Mucosa of gallbladder (tissue), 1 donor: ENCODE results near the gene ST3GAL3. TPM values are rescaled to one million over a fixed set of nuclear protein-coding genes. Genes with fewer than 3 reads are reported as not detected.
A peak's percentile ranks its signal among the peaks of the same experiment; 100 is the strongest.

Experiments used
- DNase-seq: peaks from one replicate; pipeline ENCODE4 v3.0.0-alpha.2; 2020; ENCODE audit warnings: low spot score
- total RNA-seq: library from RNA; stranded (reverse); gene quantifications from one replicate; pipeline ENCODE4 v1.2.1, GENCODE V29; 2021
- donor health status: DM: no; HTN: no; CAD: no.

The ST3GAL3 gene
- total RNA-seq, 1 donor from 2014 or later = 17.4 TPM

GRCh38 chr1:43850591-43851233 is 143.4 kb downstream of the ST3GAL3 start:
- no peak for DNase-seq

- DNase-seq = no peak
Observed at GRCh38 chr1:43851561-43852338, 144.4 kb downstream of the ST3GAL3 start.

GRCh38 chr1:43853161-43853921 is 146.0 kb downstream of the ST3GAL3 start:
- peak; percentile 63 for DNase-seq

- DNase-seq = no peak
Observed at GRCh38 chr1:43854473-43854872, 147.1 kb downstream of the ST3GAL3 start.

- DNase-seq = no peak
Observed at GRCh38 chr1:43856188-43856587, 148.9 kb downstream of the ST3GAL3 start.

- no peak for DNase-seq
Observed at GRCh38 chr1:43857163-43857562, 149.8 kb downstream of the ST3GAL3 start.

GRCh38 chr1:43858324-43858723 is 151.0 kb downstream of the ST3GAL3 start:
- DNase-seq = peak; percentile 46

GRCh38 chr1:43861337-43861736 is 154.0 kb downstream of the ST3GAL3 start:
- DNase-seq = no peak

GRCh38 chr1:43861988-43862735 is 154.8 kb downstream of the ST3GAL3 start:
- DNase-seq = no peak

GRCh38 chr1:43864111-43865045 is 157.0 kb downstream of the ST3GAL3 start:
- no peak for DNase-seq

GRCh38 chr1:43866201-43866600 is 158.9 kb downstream of the ST3GAL3 start:
- no peak for DNase-seq

- no peak for DNase-seq
Observed at GRCh38 chr1:43867976-43868740, 160.8 kb downstream of the ST3GAL3 start.

- no peak for DNase-seq
Observed at GRCh38 chr1:43868741-43869067, 161.4 kb downstream of the ST3GAL3 start.

GRCh38 chr1:43870306-43870705 is 163.0 kb downstream of the ST3GAL3 start:
- DNase-seq = no peak

- DNase-seq = no peak
Observed at GRCh38 chr1:43871181-43871910, 164.0 kb downstream of the ST3GAL3 start.

GRCh38 chr1:43872280-43872679 is 164.9 kb downstream of the ST3GAL3 start:
- no peak for DNase-seq

GRCh38 chr1:43873851-43874250 is 166.5 kb downstream of the ST3GAL3 start:
- DNase-seq = no peak

GRCh38 chr1:43874716-43875115 is 167.4 kb downstream of the ST3GAL3 start:
- no peak for DNase-seq

GRCh38 chr1:43875331-43875730 is 168.0 kb downstream of the ST3GAL3 start:
- no peak for DNase-seq
